ENCODE results near the gene CA10. TPM values are rescaled to one million over a fixed set of nuclear protein-coding genes. Genes with fewer than 3 reads are reported as not detected.

Gene CA10
- total and polyA plus RNA-seq, 2 of the 4 experiments (the other 2 are of a cell fraction), result not detected

GRCh38 chr17:51820766-51821165 is 337.7 kb downstream of the CA10 start:
- H2BK5ac ChIP-seq (ENCODE audit: low read depth, low read length, poor library complexity, severe bottlenecking), result no peak overlapping the region
- H3K27ac ChIP-seq (ENCODE audit: insufficient read depth, low read length), result no peak overlapping the region
- no peak overlapping the region for H3K14ac ChIP-seq (replicated peaks; ENCODE audit: low read depth, low read length)
- no peak overlapping the region for H2AK9ac ChIP-seq (replicated peaks; ENCODE audit: low read depth, low read length, poor library complexity)
- no peak overlapping the region for H2BK20ac ChIP-seq (ENCODE audit: low read depth, low read length)
- H3K18ac ChIP-seq (ENCODE audit: low read depth, low read length), result no peak overlapping the region
- no peak overlapping the region for H3K56ac ChIP-seq (ENCODE audit: extremely low read depth, insufficient read depth, low read length)
- ChIA-PET POLR2A (ENCODE audit: unreplicated experiment) (no interaction called here), CTCF (no interaction called here)
- H4K20me1 ChIP-seq (ENCODE audit: insufficient read depth, low read length), result no peaks in the 10 kb centered on the region
- no peaks in the 10 kb centered on the region for H3K79me1 ChIP-seq (ENCODE audit: low read depth in 1 of 2, low read length in 2 of 2)
- no peak overlapping the region for H2AFZ ChIP-seq (replicated peaks; ENCODE audit: low read length, poor library complexity)
- ATAC-seq (ENCODE audit: low read depth), result no peak
- no peaks in the 10 kb centered on the region for H3K9me1 ChIP-seq (ENCODE audit: insufficient read depth, low read length)
- H3K4ac ChIP-seq (ENCODE audit: low read depth, low read length), result no peak overlapping the region
- no peaks in the 10 kb centered on the region for H3K4me1 ChIP-seq (ENCODE audit: control insufficient read depth, insufficient read depth, low read length)
- H3K23ac ChIP-seq (ENCODE audit: low read depth, low read length), result no peak overlapping the region
- BruUV-seq (replicated peaks), result no TSS peak
- no peak overlapping the region for H2AK5ac ChIP-seq (ENCODE audit: low read depth, low read length)
- dilution Hi-C loops (cut with HindIII; ENCODE audit: low sequenced_read_pairs, unreplicated experiment), result no loop called here
- no peak overlapping the region for H4K91ac ChIP-seq (ENCODE audit: insufficient read depth, low read depth, low read length)
- no peaks in the 10 kb centered on the region for H3K36me3 ChIP-seq (ENCODE audit: control insufficient read depth, insufficient read depth, low read length)
- peaks cover 12% of the 10 kb centered on the region for H3K9me3 ChIP-seq (ENCODE audit: control insufficient read depth, insufficient read depth, low read length)
- no peak overlapping the region for H3K4me3 ChIP-seq (ENCODE audit: insufficient read depth, low read depth, low read length)
- DNase-seq, result no peak
- no peak overlapping the region for H2BK120ac ChIP-seq (ENCODE audit: low read depth, low read length)
- no peak overlapping the region for H4K8ac ChIP-seq (ENCODE audit: low read depth in 2 of 2, low read length in 2 of 2)
- intact Hi-C loops (cut with micrococcal nuclease), result no loop called here
- H3K27me3 ChIP-seq (ENCODE audit: control insufficient read depth, insufficient read depth, low read length), result no peaks in the 10 kb centered on the region
- no peak overlapping the region for H4K5ac ChIP-seq (ENCODE audit: low read depth, low read length)
- no peak overlapping the region for H3K4me2 ChIP-seq (ENCODE audit: low read depth, low read length)
- no peak overlapping the region for H2BK15ac ChIP-seq (ENCODE audit: low read depth, low read length)
- TF ChIP-seq RAD21 (IDR thresholded peaks at IDR 0.05; ENCODE audit: low read length) (no peak), FOS (IDR thresholded peaks at IDR 0.05; ENCODE audit: low read depth, low read length) (no peak), RFX5 (IDR thresholded peaks at IDR 0.05; ENCODE audit: low read depth, low read length) (no peak), CTCF (conservative IDR thresholded peaks at IDR 0.05; ENCODE audit: low read depth, low read length) (no peak), SMC3 (IDR thresholded peaks at IDR 0.05; ENCODE audit: low read depth, low read length) (no peak), POLR2A (IDR thresholded peaks at IDR 0.05; ENCODE audit: low read depth, low read length) (no peak), RCOR1 (IDR thresholded peaks at IDR 0.05; ENCODE audit: insufficient replicate concordance, low read length) (no peak)
- no CpG with 5 or more reads among the region's 1 CpG for WGBS, 2 experiments (ENCODE audit: extremely low coverage in 2 of 2, insufficient read length in 1 of 2)
- in situ Hi-C loops (cut with MboI; ENCODE audit: low sequenced_read_pairs), result no loop called here
- no peak overlapping the region for H3K9ac ChIP-seq (ENCODE audit: low read depth, low read length)
